Astrocyte (in vitro differentiated cells and primary cell): ENCODE data around the gene SPTLC3. TPM values are rescaled to one million over a fixed set of nuclear protein-coding genes. Genes with fewer than 3 reads are reported as not detected.
A peak's percentile ranks its signal among the peaks of the same experiment; 100 is the strongest.

Experiments
- DNase-seq: peaks from one replicate; pipeline ENCODE4 v3.0.0-alpha.2; 2010; ENCODE audit warnings: low read depth
- FAIRE-seq: peaks from 2 replicates; lab custom pipeline; 2011; peaks lifted over from hg19 to GRCh38; lab: Jason Lieb, UNC
- H2AFZ ChIP-seq: 2 replicates; pipeline ENCODE4 v1.6.0; 2012; ENCODE audit warnings: low read depth, low read length, inconsistent platforms
- H3K27ac ChIP-seq: 2 replicates; pipeline ENCODE4 v1.5.1; 2011; ENCODE audit warnings: low read depth, low read length, inconsistent platforms
- H3K27me3 ChIP-seq: 2 replicates; pipeline ENCODE4 v1.6.0; 2011; ENCODE audit warnings: low read length, inconsistent platforms; ENCODE audit not compliant: insufficient read depth
- H3K36me3 ChIP-seq: 2 replicates; pipeline ENCODE4 v1.5.1; 2011; ENCODE audit warnings: low read length, inconsistent platforms; ENCODE audit not compliant: insufficient read depth
- H3K4me1 ChIP-seq: 2 replicates; pipeline ENCODE4 v1.5.1; 2011; ENCODE audit warnings: low read length, inconsistent platforms; ENCODE audit not compliant: insufficient read depth
- H3K4me2 ChIP-seq: 2 replicates; pipeline ENCODE4 v1.6.0; 2012; ENCODE audit warnings: low read length, inconsistent platforms
- H3K4me3 ChIP-seq: 2 replicates; pipeline ENCODE4 v1.5.1; 2011; ENCODE audit warnings: low read depth, mild to moderate bottlenecking, low read length, inconsistent platforms; ENCODE audit not compliant: insufficient read depth
- H3K79me2 ChIP-seq: 2 replicates; pipeline ENCODE4 v1.6.0; 2012; ENCODE audit warnings: mild to moderate bottlenecking, low read length, inconsistent platforms; ENCODE audit not compliant: insufficient read depth
- H3K9ac ChIP-seq: 2 replicates; pipeline ENCODE4 v1.6.0; 2012; ENCODE audit warnings: mild to moderate bottlenecking, low read length, inconsistent platforms
- H3K9me3 ChIP-seq: 2 replicates; pipeline ENCODE4 v1.5.1; 2012; ENCODE audit warnings: low read depth, mild to moderate bottlenecking, low read length, inconsistent platforms; ENCODE audit not compliant: insufficient read depth
- H4K20me1 ChIP-seq: 2 replicates; pipeline ENCODE4 v1.6.0; 2012; ENCODE audit warnings: low read length, inconsistent platforms; ENCODE audit not compliant: insufficient read depth
- H3K27ac Mint-ChIP-seq: one replicate; pipeline ENCODE4 v1.8.0; 2021; ENCODE audit warnings: mild to moderate bottlenecking, mixed read lengths; ENCODE audit not compliant: unreplicated experiment
- H3K27me3 Mint-ChIP-seq: one replicate; pipeline ENCODE4 v1.8.0; 2021; ENCODE audit warnings: low read depth, mixed read lengths; ENCODE audit not compliant: unreplicated experiment
- H3K36me3 Mint-ChIP-seq: one replicate; pipeline ENCODE4 v1.8.0; 2021; ENCODE audit warnings: low read depth, mixed read lengths; ENCODE audit not compliant: unreplicated experiment
- H3K4me1 Mint-ChIP-seq: one replicate; pipeline ENCODE4 v1.8.0; 2021; ENCODE audit warnings: low read depth, mixed read lengths; ENCODE audit not compliant: unreplicated experiment
- H3K4me3 Mint-ChIP-seq: one replicate; pipeline ENCODE4 v1.8.0; 2021; ENCODE audit warnings: mild to moderate bottlenecking, moderate library complexity, mixed read lengths; ENCODE audit not compliant: unreplicated experiment
- H3K9me3 Mint-ChIP-seq: one replicate; pipeline ENCODE4 v1.8.0; 2021; ENCODE audit warnings: mild to moderate bottlenecking, mixed read lengths; ENCODE audit not compliant: unreplicated experiment
- CTCF ChIP-seq: IDR thresholded peaks from 2 replicates; pipeline ENCODE4 v1.5.1; 2011; ENCODE audit warnings: low read depth, mild to moderate bottlenecking, inconsistent platforms, low read length, moderate library complexity; ENCODE audit not compliant: insufficient read depth
- EZH2 ChIP-seq: IDR thresholded peaks from 2 replicates; pipeline ENCODE4 v1.6.1; 2012; ENCODE audit warnings: mild to moderate bottlenecking, low read length, inconsistent platforms; ENCODE audit not compliant: insufficient read depth
- total RNA-seq: library from RNA; stranded (reverse); gene quantifications from 2 replicates; pipeline ENCODE4 v1.2.1, GENCODE V29; 2021

SPTLC3 gene
- total RNA-seq, 1 donor from 2014 or later, result 5.7 TPM

GRCh38 chr20:13046409-13046808 lies 37.6 kb downstream of the SPTLC3 start:
- Histone ChIP-seq H3K4me2 (no peak overlapping the region), H3K4me3 (no peak overlapping the region), H3K9ac (no peak overlapping the region), H3K27me3 (no peaks in the 10 kb centered on the region), H4K20me1 (no peaks in the 10 kb centered on the region), H3K4me1 (peaks cover 9% of the 10 kb centered on the region), H3K79me2 (no peaks in the 10 kb centered on the region), H3K27ac (no peak overlapping the region), H2AFZ (no peak overlapping the region), H3K9me3 (no peaks in the 10 kb centered on the region), H3K36me3 (no peaks in the 10 kb centered on the region)
- Mint-ChIP-seq H3K27ac (no peak overlapping the region), H3K4me1 (peaks cover 5% of the 10 kb centered on the region), H3K4me3 (no peak overlapping the region), H3K27me3 (no peaks in the 10 kb centered on the region), H3K36me3 (no peaks in the 10 kb centered on the region), H3K9me3 (peaks cover 3% of the 10 kb centered on the region)
- TF ChIP-seq CTCF, result no peak
- no peak for TF ChIP-seq EZH2
- FAIRE-seq (no peak), DNase-seq (no peak)

DNA sequence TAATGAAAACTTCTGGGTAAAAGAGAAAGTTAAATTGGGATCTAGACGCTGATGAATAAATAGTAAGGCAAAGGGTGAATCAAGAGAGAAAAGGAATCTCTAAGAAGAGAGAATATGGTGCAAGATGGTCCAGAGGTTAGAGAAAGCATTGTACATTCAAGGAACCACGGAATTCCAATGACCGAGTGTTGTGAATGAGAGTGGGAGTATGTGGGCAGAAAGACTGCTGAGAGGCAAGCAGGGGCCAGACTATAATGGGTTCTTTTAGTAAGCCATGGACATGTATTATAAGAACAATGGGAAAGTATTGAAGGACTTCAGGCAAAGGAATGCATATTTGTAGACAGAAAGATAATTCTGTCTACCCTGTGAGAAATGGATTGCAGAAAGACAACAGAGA lies 45.2 kb downstream of the SPTLC3 start:
- no peaks in the 10 kb centered on the region for H3K9me3 ChIP-seq
- no peaks in the 10 kb centered on the region for H3K27me3 Mint-ChIP-seq
- DNase-seq (peak; percentile 37), FAIRE-seq (no peak)
- H3K27ac Mint-ChIP-seq, result no peak overlapping the region
- peaks cover 4% of the 10 kb centered on the region for H3K4me1 Mint-ChIP-seq
- no peaks in the 10 kb centered on the region for H4K20me1 ChIP-seq
- no peak overlapping the region for H3K4me3 ChIP-seq
- H3K36me3 Mint-ChIP-seq, result no peaks in the 10 kb centered on the region
- H3K4me1 ChIP-seq, result no peaks in the 10 kb centered on the region
- H3K4me3 Mint-ChIP-seq, result no peak overlapping the region
- H3K4me2 ChIP-seq, result no peak overlapping the region
- H3K79me2 ChIP-seq, result no peaks in the 10 kb centered on the region
- H2AFZ ChIP-seq, result no peak overlapping the region
- no peaks in the 10 kb centered on the region for H3K36me3 ChIP-seq
- H3K27ac ChIP-seq, result no peak overlapping the region
- H3K9ac ChIP-seq, result no peak overlapping the region
- no peaks in the 10 kb centered on the region for H3K27me3 ChIP-seq
- TF ChIP-seq CTCF, result no peak
- no peak for TF ChIP-seq EZH2
- peaks cover 5% of the 10 kb centered on the region for H3K9me3 Mint-ChIP-seq

GRCh38 chr20:13058666-13059389 lies 50.1 kb downstream of the SPTLC3 start:
- H3K4me2 ChIP-seq, result no peak overlapping the region
- H3K27ac ChIP-seq, result no peak overlapping the region
- H3K36me3 ChIP-seq, result no peaks in the 10 kb centered on the region
- H3K9me3 ChIP-seq, result no peaks in the 10 kb centered on the region
- no peak overlapping the region for H3K4me3 ChIP-seq
- TF ChIP-seq CTCF (no peak), EZH2 (no peak)
- no peak for FAIRE-seq
- no peak overlapping the region for H3K4me3 Mint-ChIP-seq
- H4K20me1 ChIP-seq, result no peaks in the 10 kb centered on the region
- H3K27me3 Mint-ChIP-seq, result no peaks in the 10 kb centered on the region
- no peaks in the 10 kb centered on the region for H3K36me3 Mint-ChIP-seq
- H3K9me3 Mint-ChIP-seq, result no peaks in the 10 kb centered on the region
- no peaks in the 10 kb centered on the region for H3K27me3 ChIP-seq
- H3K79me2 ChIP-seq, result no peaks in the 10 kb centered on the region
- no peaks in the 10 kb centered on the region for H3K4me1 ChIP-seq
- H3K27ac Mint-ChIP-seq, result no peak overlapping the region
- no peak for DNase-seq
- no peak overlapping the region for H2AFZ ChIP-seq
- H3K9ac ChIP-seq, result no peak overlapping the region
- no peaks in the 10 kb centered on the region for H3K4me1 Mint-ChIP-seq
